Neutrophil (primary cell): ENCODE results near the gene ANKRD44.
"Not testable (repeated sequence)": the region's sequence is repeated elsewhere in the genome, so short reads cannot be mapped to it uniquely, and the experiment has no call there.

Source experiments
- H3K27ac ChIP-seq: fragments of 200-600 bp; sonication (generic); 2 replicates; pipeline ENCODE4 v1.5.1; 2016; ENCODE audit warnings: mild to moderate bottlenecking, moderate library complexity
- H3K27me3 ChIP-seq: fragments of 200-600 bp; sonication (generic); 2 replicates; pipeline ENCODE4 v1.6.0; 2016; ENCODE audit warnings: mild to moderate bottlenecking
- H3K36me3 ChIP-seq: fragments of 200-600 bp; sonication (generic); 2 replicates; pipeline ENCODE4 v1.5.1; 2017
- H3K4me1 ChIP-seq, 2 experiments: fragments of 200-600 bp in 1 of 2; sonication (generic) in 1 of 2; 1 replicate in 1 of 2; 2 replicates in 1 of 2; pipeline versions ENCODE4 v1.5.1 to v1.6.1; 2013 to 2016; ENCODE audit warnings: low read depth in 1 of 2, low read length in 1 of 2, mild to moderate bottlenecking in 1 of 2, moderate library complexity in 1 of 2; ENCODE audit not compliant: control insufficient read depth in 1 of 2, insufficient read depth in 1 of 2
- H3K4me3 ChIP-seq, 2 experiments: fragments of 200-600 bp in 1 of 2; sonication (generic) in 1 of 2; 1 replicate in 1 of 2; 2 replicates in 1 of 2; pipeline ENCODE4 v1.5.1; 2013 to 2016; ENCODE audit warnings: low read depth in 1 of 2, low read length in 1 of 2, mild to moderate bottlenecking in 1 of 2, moderate library complexity in 1 of 2
- H3K9me3 ChIP-seq: fragments of 200-600 bp; sonication (generic); 2 replicates; pipeline ENCODE4 v1.5.1; 2016
- TF ChIP-seq, protein P1 (sequence below): fragments of 200-600 bp; sonication (generic); IDR thresholded peaks from 2 replicates; pipeline ENCODE4 v1.5.1; 2016; ENCODE audit warnings: antibody characterized with exemption

Gene ANKRD44

DNA sequence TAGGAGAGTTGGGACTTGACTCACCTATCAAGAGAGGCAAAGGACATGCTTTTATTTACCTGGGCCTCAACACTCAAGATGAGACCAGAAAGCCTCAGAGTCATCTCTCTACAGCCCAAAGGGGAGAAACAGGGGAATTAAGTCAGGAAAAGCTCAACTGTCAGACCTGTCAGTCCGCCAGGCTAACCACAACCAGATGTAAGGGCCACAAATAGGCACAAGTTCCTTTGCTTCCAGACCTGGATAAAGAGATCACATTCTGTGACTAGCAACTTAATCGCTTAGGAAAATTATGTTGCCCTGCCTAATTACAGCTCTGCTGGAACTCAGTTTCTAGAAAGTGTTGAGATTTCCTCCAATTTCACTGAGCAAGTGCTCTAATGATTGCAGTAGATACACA lies 67.9 kb downstream of the ANKRD44 start:
- Histone ChIP-seq H3K27me3 (no peaks in the 10 kb centered on the region), H3K36me3 (no peaks in the 10 kb centered on the region), H3K4me3 (no peak overlapping the region), H3K4me1 (peaks cover 36 to 58% of the 10 kb centered on the region in 2 experiments), H3K27ac (peak overlapping the region; percentile 87), H3K9me3 (no peaks in the 10 kb centered on the region)
- TF ChIP-seq, protein P1, sequence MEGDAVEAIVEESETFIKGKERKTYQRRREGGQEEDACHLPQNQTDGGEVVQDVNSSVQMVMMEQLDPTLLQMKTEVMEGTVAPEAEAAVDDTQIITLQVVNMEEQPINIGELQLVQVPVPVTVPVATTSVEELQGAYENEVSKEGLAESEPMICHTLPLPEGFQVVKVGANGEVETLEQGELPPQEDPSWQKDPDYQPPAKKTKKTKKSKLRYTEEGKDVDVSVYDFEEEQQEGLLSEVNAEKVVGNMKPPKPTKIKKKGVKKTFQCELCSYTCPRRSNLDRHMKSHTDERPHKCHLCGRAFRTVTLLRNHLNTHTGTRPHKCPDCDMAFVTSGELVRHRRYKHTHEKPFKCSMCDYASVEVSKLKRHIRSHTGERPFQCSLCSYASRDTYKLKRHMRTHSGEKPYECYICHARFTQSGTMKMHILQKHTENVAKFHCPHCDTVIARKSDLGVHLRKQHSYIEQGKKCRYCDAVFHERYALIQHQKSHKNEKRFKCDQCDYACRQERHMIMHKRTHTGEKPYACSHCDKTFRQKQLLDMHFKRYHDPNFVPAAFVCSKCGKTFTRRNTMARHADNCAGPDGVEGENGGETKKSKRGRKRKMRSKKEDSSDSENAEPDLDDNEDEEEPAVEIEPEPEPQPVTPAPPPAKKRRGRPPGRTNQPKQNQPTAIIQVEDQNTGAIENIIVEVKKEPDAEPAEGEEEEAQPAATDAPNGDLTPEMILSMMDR = no peak

DNA sequence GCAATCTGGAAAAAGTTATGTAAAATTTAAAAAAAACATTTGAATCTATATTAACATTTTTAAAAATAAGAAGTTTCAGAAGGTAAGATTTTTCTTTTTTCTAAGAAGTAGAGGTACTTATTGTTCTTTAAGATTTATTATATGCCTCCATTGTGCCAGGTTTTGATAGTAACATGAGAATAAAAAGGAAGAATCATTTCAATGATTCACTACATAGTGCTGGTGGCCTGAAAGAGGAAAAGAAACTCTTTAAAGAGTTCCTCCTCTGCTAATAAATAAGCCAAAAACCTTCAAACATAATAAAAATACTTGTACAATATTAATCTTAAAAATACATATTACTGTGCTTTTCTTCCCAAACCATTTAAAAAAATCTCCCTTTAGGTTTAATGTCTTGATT lies 69.0 kb downstream of the ANKRD44 start:
- Histone ChIP-seq H3K27ac (peak overlapping the region; percentile 87), H3K4me3 (peak overlapping the region in 1 of 2 experiments; percentile 12)

DNA sequence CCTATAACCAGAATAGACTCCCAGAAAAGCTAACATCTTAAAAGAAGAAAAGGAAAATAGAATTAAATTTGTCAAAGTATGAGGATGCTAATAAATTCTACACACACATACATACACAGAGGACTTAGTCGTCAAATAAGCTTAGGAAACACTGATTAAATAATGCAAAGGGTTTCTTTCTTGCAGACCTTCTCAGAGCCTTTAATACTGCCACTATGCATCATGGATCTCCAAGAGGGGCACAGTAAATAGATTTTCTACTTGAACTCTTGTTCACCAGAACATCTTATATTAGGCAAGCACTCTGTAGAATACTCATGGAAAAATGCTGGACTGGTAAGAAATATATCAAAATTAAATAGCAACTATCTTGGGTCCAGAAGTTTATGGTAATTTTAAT lies 69.4 kb downstream of the ANKRD44 start:
- TF ChIP-seq, protein P1 = no peak
- Histone ChIP-seq H3K27me3 (no peaks in the 10 kb centered on the region), H3K4me3 (peak overlapping the region in 1 of 2 experiments; percentile 12), H3K27ac (peak overlapping the region; percentile 87), H3K9me3 (no peaks in the 10 kb centered on the region), H3K36me3 (no peaks in the 10 kb centered on the region), H3K4me1 (peaks cover 49 to 72% of the 10 kb centered on the region in 2 experiments)

More for the DNA sequence above, 69.0 kb downstream of the ANKRD44 start:
- TF ChIP-seq, protein P1 = no peak
- Histone ChIP-seq H3K4me1 (peaks cover 44 to 68% of the 10 kb centered on the region in 2 experiments), H3K36me3 (no peaks in the 10 kb centered on the region), H3K27me3 (no peaks in the 10 kb centered on the region), H3K9me3 (no peaks in the 10 kb centered on the region)

DNA sequence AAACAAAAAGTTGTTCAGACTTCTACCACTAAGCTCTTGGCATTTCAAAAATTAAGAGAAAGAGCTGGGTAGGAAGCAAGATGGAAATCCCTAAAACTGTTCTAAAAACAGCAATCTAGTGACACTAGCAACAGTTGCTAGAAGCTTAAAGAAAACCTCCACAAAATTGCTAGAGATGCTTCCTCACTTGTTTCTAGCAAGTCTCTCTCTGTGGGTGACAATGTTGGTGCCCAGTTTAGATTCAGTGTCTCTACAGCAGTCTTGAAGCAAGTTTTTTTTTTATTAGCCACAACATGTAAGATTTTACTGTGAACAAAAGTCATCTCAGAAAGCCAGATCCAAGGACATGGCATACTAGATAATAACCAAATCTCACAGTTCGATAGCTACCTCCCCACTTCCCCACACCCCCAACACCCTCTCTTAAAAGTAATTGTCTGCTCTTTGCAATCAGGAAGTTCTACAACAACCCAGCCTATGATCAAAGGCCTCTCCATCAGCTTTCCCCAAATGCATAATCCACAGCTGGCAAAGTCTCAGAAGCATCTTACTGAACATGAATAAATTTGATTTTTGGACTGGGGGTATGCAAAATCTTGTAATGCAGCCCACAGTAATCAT lies 70.0 kb downstream of the ANKRD44 start:
- TF ChIP-seq, protein P1 = no peak
- peaks cover 53 to 77% of the 10 kb centered on the region in 2 experiments for H3K4me1 ChIP-seq
- peak overlapping the region; percentile 87 for H3K27ac ChIP-seq
- H3K9me3 ChIP-seq = no peaks in the 10 kb centered on the region
- H3K36me3 ChIP-seq = no peaks in the 10 kb centered on the region
- H3K4me3 ChIP-seq = peak overlapping the region in 1 of 2 experiments; percentile 46
- no peaks in the 10 kb centered on the region for H3K27me3 ChIP-seq

DNA sequence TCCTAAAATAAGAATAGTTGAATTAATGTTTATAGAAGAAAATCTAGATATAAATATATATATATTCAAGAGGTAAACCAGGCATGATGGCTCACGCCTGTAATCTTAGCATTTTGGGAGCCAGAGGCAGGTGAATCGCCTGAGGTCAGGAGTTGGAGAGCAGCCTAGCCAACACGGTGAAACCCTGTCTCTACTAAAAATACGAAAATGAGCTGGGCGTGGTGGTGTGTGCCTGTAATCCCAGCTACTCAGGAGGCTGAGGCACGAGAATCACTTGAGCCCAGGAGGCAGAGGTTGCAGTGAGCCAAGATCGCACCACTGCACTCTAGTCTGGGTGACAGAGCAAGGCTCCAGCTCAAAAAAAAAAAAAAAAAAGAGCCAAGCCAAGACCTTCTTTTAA lies 70.6 kb downstream of the ANKRD44 start:
- H3K36me3 ChIP-seq, H3K27me3 ChIP-seq, H3K9me3 ChIP-seq: not testable (repeated sequence)
- Histone ChIP-seq H3K27ac (peak overlapping the region; percentile 87), H3K4me1 (peaks cover 53 to 80% of the 10 kb centered on the region in 2 experiments), H3K4me3 (peak overlapping the region in 1 of 2 experiments; percentile 46)

DNA sequence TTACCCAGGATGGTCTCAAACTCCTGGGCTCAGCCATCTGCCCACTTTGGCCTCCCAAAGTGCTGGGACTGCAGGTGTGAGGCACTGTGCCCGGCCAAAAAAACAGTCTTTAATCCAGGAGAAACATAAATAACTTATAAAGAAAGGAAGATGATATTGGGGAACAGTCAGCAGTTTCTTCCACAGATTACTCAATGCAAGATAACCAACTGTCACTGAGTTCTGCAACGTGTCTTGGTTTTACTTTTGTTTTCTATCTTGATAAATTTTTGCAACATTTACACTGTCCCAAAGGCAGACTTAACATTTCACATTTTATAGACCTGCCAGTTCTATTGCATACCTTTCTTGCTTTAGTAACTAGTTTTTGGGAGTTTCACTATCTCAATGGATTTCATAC lies 71.1 kb downstream of the ANKRD44 start:
- Histone ChIP-seq H3K27ac (peak overlapping the region; percentile 87), H3K4me1 (peaks cover 53 to 83% of the 10 kb centered on the region in 2 experiments), H3K36me3 (no peaks in the 10 kb centered on the region), H3K4me3 (peak overlapping the region; percentile 37 to 46), H3K27me3 (no peaks in the 10 kb centered on the region), H3K9me3 (no peaks in the 10 kb centered on the region)
- TF ChIP-seq, protein P1 = no peak
